ENCODE data around the gene NUP42. TPM values are rescaled to one million over a fixed set of nuclear protein-coding genes. Genes with fewer than 3 reads are reported as not detected.

The NUP42 gene
- total and polyA plus RNA-seq, 10 of the 15 experiments (the other 5 are each of a cell fraction or from before 2014, with no cell fraction given), result 48.6 to 124 (median 74.3) TPM

- TF ChIP-seq, protein P1, sequence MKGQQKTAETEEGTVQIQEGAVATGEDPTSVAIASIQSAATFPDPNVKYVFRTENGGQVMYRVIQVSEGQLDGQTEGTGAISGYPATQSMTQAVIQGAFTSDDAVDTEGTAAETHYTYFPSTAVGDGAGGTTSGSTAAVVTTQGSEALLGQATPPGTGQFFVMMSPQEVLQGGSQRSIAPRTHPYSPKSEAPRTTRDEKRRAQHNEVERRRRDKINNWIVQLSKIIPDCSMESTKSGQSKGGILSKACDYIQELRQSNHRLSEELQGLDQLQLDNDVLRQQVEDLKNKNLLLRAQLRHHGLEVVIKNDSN (IDR thresholded peaks at IDR 0.05; ENCODE audit: borderline replicate concordance, extremely low read length, insufficient read depth, low read depth, low read length), result no peak
- no peak for TF ChIP-seq YBX1 (IDR thresholded peaks at IDR 0.05)
- no peak for TF ChIP-seq RELB (IDR thresholded peaks at IDR 0.05; ENCODE audit: low read depth)
- TF ChIP-seq POLR2AphosphoS5 (IDR thresholded peaks at IDR 0.05; ENCODE audit: low read length), result no peak
- TF ChIP-seq CBX5 (IDR thresholded peaks at IDR 0.05; ENCODE audit: low read depth), result no peak
- TF ChIP-seq STAT1 (conservative IDR thresholded peaks at IDR 0.05), result no peak
- TF ChIP-seq CREB1 (IDR thresholded peaks at IDR 0.05; ENCODE audit: low read depth), result no peak
- TF ChIP-seq EGR1 (IDR thresholded peaks at IDR 0.05; ENCODE audit: borderline replicate concordance in 1 of 2, low read depth in 2 of 2, low read length in 2 of 2), result no peak
- no peak for TF ChIP-seq SKIL (IDR thresholded peaks at IDR 0.05; ENCODE audit: low read depth, poor library complexity, severe bottlenecking)
- TF ChIP-seq BACH1 (IDR thresholded peaks at IDR 0.05; ENCODE audit: borderline replicate concordance), result no peak
- no peak for TF ChIP-seq CEBPB (IDR thresholded peaks at IDR 0.05; ENCODE audit: borderline replicate concordance in 1 of 2, low read depth in 2 of 2, low read length in 2 of 2)
- no peak for TF ChIP-seq ZSCAN29 (IDR thresholded peaks at IDR 0.05)
These were observed 14.2 kb upstream of the NUP42 start (continued) for GRCh38 chr7:23167691-23168090.
